ENCODE data around the gene SKAP2.
"Not testable (repeated sequence)": the region's sequence is repeated elsewhere in the genome, so short reads cannot be mapped to it uniquely, and the experiment has no call there.

Gene SKAP2

GRCh38 chr7:26857170-26857505, 7.3 kb downstream of the SKAP2 start:
- no peak for DNase-seq

GRCh38 chr7:26856176-26856985, 8.0 kb downstream of the SKAP2 start:
- DNase-seq, result peak; percentile 23

- DNase-seq, result no peak
Measured at GRCh38 chr7:26854876-26855855, 9.2 kb downstream of the SKAP2 start.

- peak; percentile 84 for DNase-seq
Measured at GRCh38 chr7:26853788-26854393, 10.5 kb downstream of the SKAP2 start.

GRCh38 chr7:26850193-26850651, 14.2 kb downstream of the SKAP2 start:
- no peak for DNase-seq

GRCh38 chr7:26843705-26844104, 20.7 kb downstream of the SKAP2 start:
- peak; percentile 39 for DNase-seq

- no peak for DNase-seq
Measured at GRCh38 chr7:26842897-26843296, 21.5 kb downstream of the SKAP2 start.

- DNase-seq, result no peak
Measured at GRCh38 chr7:26841003-26841739, 23.2 kb downstream of the SKAP2 start.

GRCh38 chr7:26836793-26837192, 27.6 kb downstream of the SKAP2 start:
- not testable (repeated sequence) for DNase-seq

- DNase-seq, result no peak
Measured at GRCh38 chr7:26815426-26815825, 49.0 kb downstream of the SKAP2 start.

GRCh38 chr7:26813432-26813831, 51.0 kb downstream of the SKAP2 start:
- no peak for DNase-seq

GRCh38 chr7:26794541-26794940, 69.8 kb downstream of the SKAP2 start:
- no peak for DNase-seq

GRCh38 chr7:26792576-26792975, 71.8 kb downstream of the SKAP2 start:
- DNase-seq, result no peak

- peak; percentile 23 for DNase-seq
Measured at GRCh38 chr7:26792006-26792405, 72.4 kb downstream of the SKAP2 start.

- no peak for DNase-seq
Measured at GRCh38 chr7:26789481-26790184, 74.8 kb downstream of the SKAP2 start.

- no peak for DNase-seq
Measured at GRCh38 chr7:26787701-26788100, 76.7 kb downstream of the SKAP2 start.

- no peak for DNase-seq
Measured at GRCh38 chr7:26784118-26784517, 80.3 kb downstream of the SKAP2 start.

- no peak for DNase-seq
Measured at GRCh38 chr7:26782501-26782900, 81.9 kb downstream of the SKAP2 start.

- no peak for DNase-seq
Measured at GRCh38 chr7:26779978-26780595, 84.3 kb downstream of the SKAP2 start.

GRCh38 chr7:26777385-26777784, 87.0 kb downstream of the SKAP2 start:
- peak; percentile 20 for DNase-seq

- DNase-seq, result peak; percentile 58
Measured at GRCh38 chr7:26760501-26760900, 103.9 kb downstream of the SKAP2 start.

Measured in hematopoietic multipotent progenitor cell treated with erythropoietin and hydrocortisone succinate and interleukin-3 and kit ligand, for 4 days (in vitro differentiated cells).